GM19239 (cell line): ENCODE data around the gene ATP2B2.

ENCODE experiments used
- DNase-seq: peaks from one replicate; pipeline ENCODE4 v3.0.0; 2011; ENCODE audit warnings: low spot score; ENCODE audit not compliant: insufficient read length
- FAIRE-seq: peaks from 2 replicates; lab custom pipeline; 2011; peaks lifted over from hg19 to GRCh38; lab: Jason Lieb, UNC

The ATP2B2 gene

DNA sequence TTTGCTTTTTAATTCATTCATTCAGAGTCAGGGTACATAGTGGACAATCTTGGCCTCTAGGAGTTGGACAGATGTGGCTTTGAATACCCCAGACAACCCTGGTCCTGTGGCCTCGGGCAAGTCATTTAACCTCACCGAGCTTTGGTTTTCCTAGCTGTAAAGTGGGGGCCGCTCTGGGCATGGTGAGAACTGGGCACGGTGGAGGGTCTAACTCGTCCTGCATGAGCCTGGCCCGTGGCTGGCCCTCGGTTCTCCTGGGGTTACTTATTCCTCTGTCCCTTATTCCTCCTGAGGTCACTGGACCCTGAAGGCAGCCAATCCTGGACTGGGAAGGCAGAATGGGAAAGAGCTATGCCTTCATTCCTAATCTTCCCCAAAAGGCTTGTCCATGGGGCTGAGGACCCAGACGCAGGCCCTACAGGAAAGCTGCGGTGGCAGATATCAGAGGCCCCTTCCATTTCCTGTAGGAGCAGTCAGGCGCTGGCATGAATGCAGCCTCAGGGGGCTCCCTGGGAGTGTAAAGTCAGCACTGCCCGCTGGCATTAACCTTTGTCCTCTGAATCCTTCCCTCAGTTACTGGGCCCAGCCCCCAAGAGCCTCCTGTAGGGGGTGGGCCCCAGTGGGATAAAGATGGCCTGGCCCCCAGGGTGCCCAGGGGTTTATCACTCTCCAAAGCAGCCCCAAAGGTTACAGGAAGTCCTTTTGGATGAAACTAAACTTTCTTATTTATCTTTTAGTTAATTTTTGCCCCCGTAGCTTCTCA is 166.6 kb downstream of the ATP2B2 start:
- no peak for FAIRE-seq

DNA sequence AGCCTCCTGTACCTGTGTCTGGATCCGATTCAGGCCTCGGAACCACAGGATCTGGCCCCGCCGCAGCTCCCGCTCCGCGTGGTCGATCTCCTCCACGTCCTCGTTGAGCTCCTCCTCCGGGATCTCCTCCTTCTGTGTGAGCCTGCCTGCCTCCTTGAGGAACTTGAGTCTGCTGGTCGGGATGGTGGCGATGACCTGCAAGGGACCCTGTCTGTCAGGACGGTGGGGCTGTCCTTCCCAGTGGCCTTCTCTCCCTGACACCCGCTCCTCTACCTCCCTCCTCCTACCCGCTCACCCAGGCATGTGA is 167.3 kb downstream of the ATP2B2 start:
- FAIRE-seq (no peak), DNase-seq (no peak)

More for the DNA sequence above, 166.6 kb downstream of the ATP2B2 start:
- no peak for DNase-seq

DNA sequence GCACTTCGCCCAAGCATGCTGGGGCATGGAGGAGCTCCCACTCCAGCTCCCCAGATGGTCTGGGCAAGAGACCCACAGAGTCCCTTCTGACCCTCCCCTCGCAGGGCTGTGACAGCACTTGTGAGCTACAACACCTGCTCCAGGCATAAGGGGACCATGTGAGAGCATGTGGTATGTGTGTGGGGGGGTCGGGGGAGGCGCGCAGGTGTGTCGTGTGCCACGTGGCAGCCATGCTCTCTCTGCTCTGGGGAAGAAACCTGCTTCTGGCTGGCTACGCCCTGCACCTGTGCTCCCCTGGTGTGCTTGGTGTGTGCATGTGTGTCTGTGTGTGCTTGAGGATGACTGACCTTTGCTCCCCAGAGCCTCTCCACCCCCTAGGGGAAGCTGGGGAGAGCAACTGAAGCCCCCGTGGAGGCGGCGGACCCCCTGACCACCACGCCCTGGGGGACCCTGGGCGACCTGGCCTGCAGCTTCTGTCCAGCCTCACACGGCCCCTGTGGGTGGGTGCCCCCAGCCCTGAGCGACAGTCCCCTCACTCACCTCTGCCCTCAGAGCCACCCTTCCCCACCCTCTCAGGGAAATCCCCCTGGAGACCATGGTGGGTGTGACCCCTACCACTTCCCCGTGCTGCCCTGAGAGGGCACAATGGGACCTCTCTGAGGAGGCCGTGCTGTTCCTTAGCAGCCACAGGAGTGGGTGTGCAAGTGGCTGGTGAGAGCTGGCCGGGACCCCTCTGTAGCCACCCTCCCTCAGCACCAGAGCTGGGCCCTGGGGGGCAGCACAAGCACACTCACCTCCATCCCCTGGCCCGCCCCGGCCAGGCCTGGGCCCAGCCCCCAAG is 167.8 kb downstream of the ATP2B2 start:
- DNase-seq: no peak
- FAIRE-seq: no peak

DNA sequence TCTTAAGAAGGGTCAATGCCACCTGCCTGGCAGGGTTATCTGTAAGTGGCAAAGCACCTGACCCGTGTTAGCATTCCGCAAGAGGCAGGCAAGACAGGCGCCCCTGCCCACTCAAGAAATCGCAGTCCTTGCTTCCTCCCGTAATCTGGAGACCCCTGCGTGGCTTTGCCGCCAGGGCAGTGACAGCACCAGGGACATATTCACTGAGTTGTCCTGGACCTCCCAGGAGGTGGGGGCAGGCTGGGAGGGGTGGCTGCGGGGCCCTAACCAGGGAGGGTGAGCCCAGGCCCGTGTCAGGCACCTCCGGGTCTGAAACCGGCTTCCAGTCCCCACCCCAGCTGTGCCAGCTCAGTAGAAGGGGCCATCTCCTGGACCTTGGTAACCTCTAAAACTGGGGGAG is 168.6 kb downstream of the ATP2B2 start:
- FAIRE-seq (no peak), DNase-seq (no peak)

DNA sequence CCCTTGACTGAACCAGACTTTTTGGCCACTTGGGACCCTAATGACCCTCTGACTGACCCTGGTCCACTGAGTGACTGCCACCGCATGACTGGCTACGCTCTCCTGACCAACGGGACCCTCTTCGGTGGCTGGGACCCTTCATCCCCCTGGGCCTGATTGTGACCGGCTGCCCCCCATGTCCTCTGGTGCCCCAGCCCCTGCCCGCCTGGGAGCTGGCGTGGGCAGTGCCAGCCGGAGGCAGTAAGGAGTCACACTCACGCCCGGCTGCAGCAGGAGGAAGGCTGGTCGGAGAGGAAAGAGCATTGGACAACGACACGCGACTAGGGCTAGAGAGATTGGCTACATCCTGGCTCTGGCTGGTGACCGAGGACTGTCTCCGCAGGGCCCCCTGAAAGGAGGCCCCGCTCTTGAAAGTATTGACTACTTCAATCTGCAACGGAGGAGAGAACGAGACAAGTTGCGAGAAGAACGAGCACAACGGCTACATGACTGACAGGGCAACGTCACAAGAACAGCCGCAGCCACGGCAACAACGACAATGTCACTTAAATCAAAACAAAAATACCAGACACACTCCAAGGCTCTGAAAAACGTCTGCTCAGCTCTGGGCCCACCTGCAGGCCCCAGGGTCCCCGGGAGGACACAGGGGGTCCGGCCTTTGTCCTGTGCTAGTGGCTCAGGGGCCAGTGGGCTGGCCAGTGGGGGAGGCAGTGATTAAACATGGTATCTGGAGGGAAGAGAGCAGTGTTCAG is 169.3 kb downstream of the ATP2B2 start:
- DNase-seq: no peak
- FAIRE-seq: no peak

DNA sequence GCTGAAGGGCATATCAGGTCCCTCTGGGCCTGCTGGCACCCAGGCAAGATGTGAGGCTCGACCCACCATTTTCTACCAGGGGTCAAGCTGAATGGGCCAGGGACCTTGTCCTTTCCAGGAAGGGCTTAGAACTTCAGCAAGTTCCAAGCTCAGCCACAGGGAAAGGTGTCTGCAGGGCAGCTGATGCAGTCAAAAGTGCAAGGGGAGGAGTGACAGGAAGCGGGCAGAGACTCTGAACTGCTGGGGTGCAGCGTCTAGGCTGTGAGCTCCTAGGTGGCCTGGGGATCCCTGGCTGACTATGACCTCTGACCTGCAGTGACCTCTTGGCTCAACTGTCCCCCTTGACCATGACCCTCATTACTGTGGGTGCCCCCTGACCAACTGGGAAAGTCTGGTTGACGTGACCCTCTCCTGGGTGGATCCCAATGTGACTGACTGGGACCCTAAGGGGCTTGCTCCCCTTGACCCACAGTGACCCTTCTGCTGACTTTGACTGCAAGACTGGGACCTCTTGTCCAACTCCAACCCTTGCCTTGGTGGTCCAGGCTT is 170.1 kb downstream of the ATP2B2 start:
- DNase-seq (no peak), FAIRE-seq (no peak)

DNA sequence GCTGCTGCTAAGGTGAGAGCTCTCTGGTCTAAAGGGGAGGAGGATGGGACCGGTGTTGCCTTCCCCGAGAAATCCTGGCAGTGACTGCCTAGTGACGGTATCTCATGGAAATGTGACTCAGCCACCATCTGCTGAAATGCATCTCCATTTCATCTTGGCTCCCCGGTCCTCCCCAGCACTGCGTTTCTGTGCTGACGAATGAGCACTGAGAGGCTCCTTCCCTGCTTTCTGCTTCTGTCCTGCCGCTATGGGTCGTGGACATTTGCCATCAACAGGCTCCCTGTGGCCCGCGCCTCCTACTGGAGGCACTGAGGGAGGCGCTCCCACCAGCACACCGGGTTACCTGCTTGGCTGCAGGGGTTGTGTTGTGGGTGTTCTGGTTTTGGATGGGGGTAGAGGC is 170.9 kb downstream of the ATP2B2 start:
- no peak for FAIRE-seq
- no peak for DNase-seq

DNA sequence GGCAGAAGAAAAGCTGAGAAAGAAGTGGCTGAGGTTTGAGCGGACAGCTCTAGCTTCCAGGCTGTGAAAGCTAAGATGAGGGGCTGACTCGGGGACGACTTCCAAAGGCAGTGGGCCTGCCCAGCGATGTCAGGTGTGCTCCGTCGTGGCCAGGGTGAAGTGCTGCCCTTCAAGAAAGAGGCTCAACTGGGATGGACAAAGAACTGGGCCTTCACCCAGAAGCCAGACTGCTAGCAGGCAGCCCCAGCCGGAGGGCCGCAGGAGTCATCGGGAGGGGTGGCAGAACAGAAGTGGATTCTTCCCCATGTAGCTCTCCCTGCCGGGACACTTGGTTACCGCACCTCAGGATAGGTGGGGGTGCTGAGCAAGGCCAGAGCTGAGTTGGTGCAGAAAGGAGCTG is 171.3 kb downstream of the ATP2B2 start:
- no peak for FAIRE-seq

DNA sequence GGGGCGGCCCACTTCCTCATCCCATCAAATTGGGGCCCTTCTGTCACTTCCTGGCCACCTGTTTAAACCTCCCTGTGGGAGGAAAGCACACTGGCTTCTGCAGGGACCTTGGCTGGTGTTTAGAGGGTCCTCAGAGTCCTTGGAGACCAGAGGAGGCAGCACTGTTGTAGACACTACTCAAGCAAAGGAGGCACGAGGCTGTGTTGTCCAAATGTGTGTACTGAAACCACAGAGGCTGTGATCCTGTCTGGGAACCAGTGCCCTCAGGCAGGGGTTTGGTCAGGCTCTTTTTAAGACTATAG is 172.1 kb downstream of the ATP2B2 start:
- FAIRE-seq: no peak
- DNase-seq: no peak

More for the DNA sequence above, 171.3 kb downstream of the ATP2B2 start:
- no peak for DNase-seq

DNA sequence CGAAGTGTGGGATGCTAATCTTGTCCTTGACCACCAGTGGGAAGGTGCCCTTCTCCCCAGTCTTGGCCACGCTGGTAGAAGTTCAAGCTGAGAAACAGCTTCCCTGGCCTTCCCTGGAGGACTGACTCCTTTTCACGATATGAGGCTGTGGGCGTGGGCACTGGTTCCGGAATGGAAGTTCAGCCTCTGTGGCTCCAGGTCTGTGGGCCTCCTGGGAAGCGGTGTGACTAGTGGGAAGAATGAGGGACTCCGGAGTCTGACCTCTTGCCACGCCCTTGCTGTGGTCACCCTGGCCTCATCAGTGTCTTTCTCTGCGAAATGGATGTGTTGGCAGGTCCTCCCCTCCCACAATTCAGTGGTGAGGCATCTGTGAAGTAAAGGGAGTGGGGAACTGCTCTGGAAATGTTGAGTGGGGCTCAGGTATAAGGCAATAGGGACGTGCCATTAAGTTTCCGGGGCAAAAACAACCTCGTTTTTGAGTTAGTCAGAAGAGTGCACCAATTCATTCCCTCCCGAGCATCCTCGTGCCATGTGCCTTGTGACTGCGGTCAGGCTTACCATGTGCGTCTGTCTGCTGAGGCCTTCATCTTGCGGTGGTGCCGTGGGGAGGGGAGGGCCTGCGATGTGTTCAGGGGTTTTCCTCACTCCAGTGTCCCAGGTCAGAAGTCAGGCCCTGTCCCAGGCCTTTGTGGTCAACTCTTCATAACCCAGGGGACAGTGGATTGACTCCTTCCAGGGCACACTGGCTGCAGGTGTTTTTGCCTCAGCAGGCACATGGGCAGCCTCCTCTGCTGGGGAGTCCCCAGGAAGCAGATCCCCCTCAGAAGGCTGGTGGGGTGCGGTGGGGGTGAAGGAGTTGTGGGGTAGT is 172.7 kb downstream of the ATP2B2 start:
- FAIRE-seq (no peak), DNase-seq (no peak)

DNA sequence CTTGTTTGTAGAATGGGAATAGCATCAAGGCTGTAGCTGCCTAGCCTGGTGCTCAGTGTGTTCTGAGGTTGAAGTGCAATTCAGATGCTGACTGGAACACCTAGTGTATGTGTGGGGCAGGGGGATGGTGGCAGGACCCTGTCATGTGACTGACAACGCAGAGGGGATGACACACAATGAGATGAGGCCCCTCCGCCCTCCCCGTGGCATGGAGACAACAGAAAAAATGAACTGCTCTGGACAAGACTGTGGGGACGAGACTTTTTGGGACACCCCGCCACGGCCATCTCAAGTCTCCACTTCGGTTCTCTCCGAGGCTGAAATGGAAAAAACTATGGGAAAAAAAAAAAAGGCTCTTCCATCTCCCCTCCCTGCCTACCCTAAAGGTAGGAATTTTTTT is 174.1 kb downstream of the ATP2B2 start:
- FAIRE-seq: no peak
- DNase-seq: no peak

DNA sequence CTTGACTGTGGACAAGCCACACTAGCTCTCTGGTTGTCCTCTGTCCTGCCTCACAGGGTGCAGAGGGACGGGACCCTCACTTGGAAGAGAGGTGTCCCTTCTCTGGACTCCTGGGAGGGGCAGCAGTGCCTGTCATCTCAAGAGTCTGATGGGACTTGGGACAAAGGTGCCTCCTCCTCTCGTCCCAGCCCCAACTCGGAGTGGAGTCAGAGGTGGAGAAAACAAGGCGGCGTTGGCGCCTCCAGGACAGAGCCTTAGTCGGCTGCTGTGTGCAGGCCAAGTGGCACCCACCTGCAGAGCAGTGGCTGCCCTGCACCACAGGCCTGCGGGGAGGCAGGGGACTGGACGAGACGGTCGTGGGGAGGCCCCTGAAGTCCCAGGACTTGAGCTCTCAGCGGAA is 175.1 kb downstream of the ATP2B2 start:
- FAIRE-seq (no peak), DNase-seq (no peak)

DNA sequence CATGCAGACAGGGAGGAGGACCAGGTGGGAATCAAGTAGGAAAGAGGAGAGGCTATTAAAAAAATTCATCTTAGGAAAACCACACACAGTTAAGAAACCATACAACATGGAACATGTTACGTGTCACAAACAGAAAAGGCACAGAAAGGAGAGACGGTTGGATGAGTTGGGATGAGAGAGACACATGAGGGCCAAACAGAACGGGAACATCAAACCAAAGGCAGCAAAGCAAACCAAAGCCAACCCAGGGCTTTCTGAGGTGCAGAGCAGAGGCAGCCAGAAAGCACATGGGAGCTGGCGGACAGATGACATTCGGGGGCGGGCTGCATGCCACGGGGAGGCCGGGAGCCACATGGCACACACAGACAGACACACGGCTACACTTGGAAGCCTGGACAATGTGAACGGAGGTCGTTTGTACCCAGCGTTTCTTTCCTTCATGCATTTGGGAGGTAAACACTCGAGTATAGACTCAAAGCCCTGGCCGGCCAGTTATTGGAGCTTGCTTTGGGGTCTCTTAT is 175.8 kb downstream of the ATP2B2 start:
- DNase-seq (no peak), FAIRE-seq (no peak)

DNA sequence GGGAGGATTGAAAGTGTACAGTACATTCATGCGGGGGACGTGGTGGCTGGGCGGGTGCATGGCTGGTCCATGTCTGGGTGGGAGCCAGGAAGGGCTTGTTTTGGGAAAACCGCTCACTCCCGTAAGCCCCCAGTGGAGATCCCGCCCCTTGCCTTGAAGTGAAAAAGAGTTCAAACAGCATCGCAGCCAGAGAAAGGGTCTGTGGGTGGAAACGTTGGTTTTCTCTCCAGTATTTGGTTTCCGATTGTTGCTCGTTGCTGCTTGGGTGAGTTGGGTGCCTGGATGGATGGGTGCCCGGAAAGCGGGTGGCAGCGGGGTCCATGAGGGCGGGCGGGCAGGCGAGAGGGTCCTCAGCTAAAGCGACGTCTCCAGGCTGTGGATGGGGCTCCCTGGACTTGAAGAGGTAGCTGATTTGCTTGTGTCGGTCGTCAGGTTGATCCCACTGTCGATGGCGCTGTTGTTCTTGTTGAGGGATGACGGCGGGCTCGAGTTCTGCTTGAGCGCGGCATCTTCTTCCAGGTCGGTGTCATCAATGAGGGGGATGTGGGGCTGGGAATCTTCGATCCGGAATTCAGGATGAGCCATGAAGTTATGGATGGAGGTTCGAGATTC is 176.8 kb downstream of the ATP2B2 start:
- DNase-seq (no peak), FAIRE-seq (no peak)

DNA sequence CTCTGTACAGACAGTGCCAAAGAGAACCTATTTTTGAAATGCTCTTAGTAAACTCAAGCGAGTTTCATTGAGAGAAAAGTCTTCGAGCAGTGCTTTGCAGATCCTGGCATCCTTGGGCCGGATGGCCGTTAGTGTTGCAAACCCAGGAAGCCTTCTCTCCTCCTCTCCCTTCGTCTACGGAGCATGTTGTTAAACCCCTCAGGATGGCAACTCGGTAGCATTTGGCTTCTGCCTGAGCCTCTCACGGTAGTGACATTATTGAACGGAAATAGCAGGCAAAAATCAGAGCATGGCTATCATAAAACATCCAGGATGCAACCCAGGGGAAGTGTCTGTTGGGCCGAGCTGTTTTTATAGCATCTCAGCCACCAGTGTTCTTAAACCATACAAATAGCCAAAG is 177.8 kb downstream of the ATP2B2 start:
- FAIRE-seq (no peak), DNase-seq (no peak)

DNA sequence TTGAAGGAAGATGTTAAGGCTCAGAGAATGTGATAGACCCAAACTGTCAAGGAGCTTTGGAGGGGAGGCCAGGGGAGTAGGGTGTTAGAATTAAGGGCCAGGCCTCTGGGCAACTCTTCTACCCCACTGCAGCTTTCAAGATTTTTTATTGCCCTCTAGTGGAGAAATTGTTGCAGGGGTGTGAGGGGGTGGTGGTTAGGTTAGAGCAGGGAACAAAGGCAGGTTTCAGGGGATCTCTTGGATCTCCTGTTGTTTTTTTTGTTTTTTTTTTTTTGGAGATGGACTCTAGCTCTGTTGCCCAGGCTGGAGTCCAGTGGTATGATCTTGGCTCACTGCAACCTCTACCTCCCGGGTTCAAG is 183.1 kb downstream of the ATP2B2 start:
- FAIRE-seq (no peak), DNase-seq (no peak)

DNA sequence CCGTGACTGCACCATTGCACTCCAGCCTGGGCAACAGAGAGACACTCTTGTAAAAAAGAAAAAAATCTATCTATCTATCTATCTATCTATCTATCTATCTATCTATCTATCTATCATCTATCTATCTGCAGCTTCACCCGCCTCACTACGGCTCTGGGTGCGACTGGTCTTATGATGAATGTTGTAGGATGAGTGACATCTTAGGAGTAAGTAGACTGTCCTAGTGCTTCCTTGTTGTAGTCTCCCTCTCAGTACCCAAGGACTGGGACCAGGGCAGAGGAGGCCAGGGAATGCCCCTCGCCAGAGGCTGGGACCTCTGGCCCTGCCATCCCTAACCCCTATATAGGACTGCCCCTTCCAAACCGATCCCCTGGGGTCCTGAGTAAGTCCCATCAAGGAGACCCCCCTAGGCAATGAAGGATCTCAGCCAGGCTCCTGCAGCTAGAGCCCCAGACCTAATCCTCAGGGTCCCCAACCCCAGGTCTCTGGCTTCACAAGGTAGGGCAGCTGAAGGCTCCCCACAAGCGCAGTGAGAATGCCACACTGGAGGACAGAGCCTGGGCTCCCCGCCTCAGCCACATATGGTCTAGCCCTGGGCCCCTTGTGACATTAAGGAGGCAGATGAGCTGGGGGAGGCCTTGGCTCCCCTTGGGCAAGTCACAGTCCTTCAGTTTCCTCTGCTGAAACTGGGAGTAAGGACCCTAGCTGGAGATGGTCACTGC is 183.6 kb downstream of the ATP2B2 start:
- DNase-seq: no peak
- no peak for FAIRE-seq

DNA sequence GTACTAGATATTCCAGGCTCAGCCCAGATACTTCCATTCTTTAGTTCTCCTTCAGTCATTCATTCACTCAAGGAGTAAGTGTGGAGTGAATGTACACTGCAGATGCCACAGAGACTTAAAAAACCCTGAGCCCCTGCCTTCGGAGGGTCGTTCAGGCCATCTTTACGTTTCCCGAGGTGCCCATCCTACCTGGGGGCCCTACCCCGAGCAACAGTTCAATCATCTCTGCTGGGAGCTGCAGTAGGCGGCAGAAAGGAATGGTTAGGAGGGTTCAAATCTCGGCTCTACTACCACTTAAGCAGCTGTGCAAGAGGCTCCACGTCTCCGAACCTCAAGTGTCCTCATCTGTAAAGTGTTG is 185.1 kb downstream of the ATP2B2 start:
- FAIRE-seq (no peak), DNase-seq (no peak)

DNA sequence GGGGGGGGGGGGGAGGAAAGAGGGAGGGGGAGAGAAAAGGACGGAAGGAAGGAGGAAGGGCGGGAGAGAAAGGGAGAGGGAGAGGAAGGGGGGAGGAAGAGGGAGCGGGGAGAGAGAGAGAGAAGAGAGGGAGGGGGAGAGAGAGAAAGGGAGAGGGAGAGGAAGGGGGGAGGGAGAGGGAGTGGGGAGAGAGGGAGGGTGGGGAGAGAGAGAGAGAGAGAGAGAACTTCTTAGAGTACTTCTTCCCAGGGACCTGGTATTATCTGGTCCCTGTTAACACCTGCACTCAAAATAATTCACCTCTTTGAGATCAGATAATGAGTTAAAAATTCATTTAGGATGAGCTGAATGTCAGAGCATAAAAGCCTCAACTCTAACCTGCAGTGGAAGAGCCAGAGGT is 185.6 kb downstream of the ATP2B2 start:
- FAIRE-seq (no peak), DNase-seq (no peak)
